Brain microvascular endothelial cell (primary cell): Measurements from ENCODE around the gene LMTK2.

Source experiments
- DNase-seq: peaks from one replicate; pipeline ENCODE4 v3.0.0-alpha.2; 2020
- H3K27ac ChIP-seq: fragments of 250-450 bp; sonication (Bioruptor Pico); 2 replicates; pipeline ENCODE4 v1.5.1; 2020; ENCODE audit warnings: mild to moderate bottlenecking, moderate library complexity
- H3K27me3 ChIP-seq: fragments of 250-450 bp; sonication (Bioruptor Pico); replicated peaks from 2 replicates; pipeline ENCODE4 v1.5.1; 2020; ENCODE audit warnings: mild to moderate bottlenecking
- H3K36me3 ChIP-seq: fragments of 250-450 bp; sonication (Bioruptor Pico); replicated peaks from 2 replicates; pipeline ENCODE4 v1.5.1; 2020; ENCODE audit warnings: mild to moderate bottlenecking
- H3K4me3 ChIP-seq: 2 replicates; pipeline ENCODE4 v1.5.1; 2011; ENCODE audit warnings: low read depth, mild to moderate bottlenecking, control low read depth, low read length, moderate library complexity
- in situ Hi-C: cut with HindIII; loops from 2 replicates; pipeline ENCODE4 v1.10.0; 2017; ENCODE audit warnings: low sequenced_read_pairs, low pct_ligation_motif_present
- TF ChIP-seq, protein P1 (sequence below): IDR thresholded peaks from 2 replicates; pipeline ENCODE4 v1.5.1; 2011; ENCODE audit warnings: low read depth, mild to moderate bottlenecking, moderate library complexity, low read length, control low read depth, inconsistent platforms; ENCODE audit errors: missing control alignments

LMTK2 gene

DNA sequence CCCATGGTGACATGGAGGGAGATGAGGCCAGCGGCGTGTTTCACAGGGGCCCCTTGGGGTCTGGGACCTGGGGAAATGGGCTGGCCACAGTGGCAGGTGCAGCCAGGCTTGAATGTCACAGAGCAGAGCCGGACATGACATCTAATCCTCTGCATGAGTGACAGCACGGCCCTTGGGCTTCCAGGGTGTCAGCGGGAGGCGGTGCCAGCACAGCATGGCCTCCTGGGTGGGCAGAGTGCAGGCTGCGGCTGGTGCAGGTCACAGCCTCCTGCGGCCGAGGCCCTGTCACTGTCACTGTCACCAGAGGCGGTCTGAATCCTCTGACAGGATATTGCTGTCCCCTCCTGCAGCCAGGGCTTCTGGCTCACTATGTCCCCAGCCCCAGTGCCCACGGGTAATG is 122.8 kb downstream of the LMTK2 start:
- DNase-seq: no peak
- no peak overlapping the region for H3K4me3 ChIP-seq
- peaks cover 7% of the 10 kb centered on the region for H3K36me3 ChIP-seq
- H3K27ac ChIP-seq: no peak overlapping the region
- no peaks in the 10 kb centered on the region for H3K27me3 ChIP-seq
- TF ChIP-seq, protein P1, sequence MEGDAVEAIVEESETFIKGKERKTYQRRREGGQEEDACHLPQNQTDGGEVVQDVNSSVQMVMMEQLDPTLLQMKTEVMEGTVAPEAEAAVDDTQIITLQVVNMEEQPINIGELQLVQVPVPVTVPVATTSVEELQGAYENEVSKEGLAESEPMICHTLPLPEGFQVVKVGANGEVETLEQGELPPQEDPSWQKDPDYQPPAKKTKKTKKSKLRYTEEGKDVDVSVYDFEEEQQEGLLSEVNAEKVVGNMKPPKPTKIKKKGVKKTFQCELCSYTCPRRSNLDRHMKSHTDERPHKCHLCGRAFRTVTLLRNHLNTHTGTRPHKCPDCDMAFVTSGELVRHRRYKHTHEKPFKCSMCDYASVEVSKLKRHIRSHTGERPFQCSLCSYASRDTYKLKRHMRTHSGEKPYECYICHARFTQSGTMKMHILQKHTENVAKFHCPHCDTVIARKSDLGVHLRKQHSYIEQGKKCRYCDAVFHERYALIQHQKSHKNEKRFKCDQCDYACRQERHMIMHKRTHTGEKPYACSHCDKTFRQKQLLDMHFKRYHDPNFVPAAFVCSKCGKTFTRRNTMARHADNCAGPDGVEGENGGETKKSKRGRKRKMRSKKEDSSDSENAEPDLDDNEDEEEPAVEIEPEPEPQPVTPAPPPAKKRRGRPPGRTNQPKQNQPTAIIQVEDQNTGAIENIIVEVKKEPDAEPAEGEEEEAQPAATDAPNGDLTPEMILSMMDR: no peak
- in situ Hi-C loops: no loop called here

- Histone ChIP-seq H3K27me3 (no peaks in the 10 kb centered on the region), H3K27ac (no peak overlapping the region), H3K4me3 (no peak overlapping the region), H3K36me3 (peaks cover 7% of the 10 kb centered on the region)
- TF ChIP-seq, protein P1: no peak
- DNase-seq: no peak
- in situ Hi-C loops: no loop called here
Measured at GRCh38 chr7:98229991-98230745, 123.5 kb downstream of the LMTK2 start.

- in situ Hi-C loops: no loop called here
- H3K27ac ChIP-seq: no peak overlapping the region
- TF ChIP-seq, protein P1: no peak
- DNase-seq: no peak
- no peaks in the 10 kb centered on the region for H3K27me3 ChIP-seq
- H3K36me3 ChIP-seq: peaks cover 7% of the 10 kb centered on the region
- no peak overlapping the region for H3K4me3 ChIP-seq
Measured at GRCh38 chr7:98230746-98231471, 124.2 kb downstream of the LMTK2 start.

DNA sequence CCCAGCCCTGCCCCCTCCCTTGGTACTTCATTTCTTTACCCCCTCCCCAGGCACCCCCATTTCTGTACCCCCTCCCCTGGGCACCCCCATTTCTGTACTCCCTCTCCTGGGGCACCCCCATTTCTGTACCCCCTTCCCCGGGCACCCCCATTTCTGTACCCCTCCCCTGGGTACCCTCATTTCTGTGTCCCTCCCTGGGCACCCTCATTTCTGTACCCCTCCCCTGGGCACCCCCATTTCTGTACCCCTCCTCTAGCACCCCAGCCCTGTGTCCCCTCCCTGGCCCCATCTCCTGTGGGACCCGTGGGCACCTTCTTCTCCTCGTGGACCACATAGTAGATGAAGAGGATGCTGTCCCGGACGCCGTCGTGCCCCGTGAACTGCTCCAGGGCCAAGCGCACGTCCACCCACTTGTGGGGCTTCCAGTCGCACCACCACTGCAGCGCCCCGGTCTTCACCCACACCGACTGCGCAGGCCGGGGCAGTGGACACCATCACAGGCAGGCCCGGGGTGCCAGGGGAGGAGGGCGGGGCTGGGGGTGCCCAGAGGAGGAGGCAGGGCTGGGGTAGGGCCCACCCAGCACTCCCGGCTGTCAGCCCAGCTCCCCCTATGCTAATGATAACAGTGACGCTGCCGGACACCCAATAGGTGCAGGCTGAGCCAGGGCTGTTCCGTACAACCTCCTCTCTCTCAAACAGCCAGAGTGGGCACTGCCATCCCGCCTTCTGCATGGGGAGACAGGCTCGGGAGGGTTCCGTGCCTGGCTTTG is 125.0 kb downstream of the LMTK2 start:
- TF ChIP-seq, protein P1: no peak
- in situ Hi-C loops: no loop called here
- Histone ChIP-seq H3K36me3 (peaks cover 7% of the 10 kb centered on the region), H3K4me3 (no peak overlapping the region), H3K27me3 (no peaks in the 10 kb centered on the region), H3K27ac (no peak overlapping the region)
- no peak for DNase-seq

DNA sequence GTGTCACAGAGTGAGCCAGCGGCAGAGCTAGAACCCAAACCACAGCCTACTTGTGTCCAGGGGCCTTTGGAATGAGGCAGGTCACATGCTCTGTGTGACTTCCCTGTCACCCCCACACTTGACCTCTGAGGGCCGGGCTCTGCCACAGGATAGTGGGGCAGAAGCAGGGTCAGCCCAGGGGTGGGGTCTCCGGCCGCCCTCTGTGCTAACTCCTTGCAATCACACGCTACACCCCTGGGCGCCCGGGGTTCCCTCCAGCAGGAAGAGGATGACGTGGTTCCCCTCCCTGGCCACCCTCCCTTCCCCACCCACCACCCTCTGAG is 125.6 kb downstream of the LMTK2 start:
- Histone ChIP-seq H3K4me3 (no peak overlapping the region), H3K27me3 (no peaks in the 10 kb centered on the region), H3K27ac (no peak overlapping the region), H3K36me3 (peaks cover 7% of the 10 kb centered on the region)
- TF ChIP-seq, protein P1: no peak
- in situ Hi-C loops: no loop called here
- no peak for DNase-seq
